Transverse colon (tissue), 4 donors: ENCODE results near the gene MKLN1. TPM values are rescaled to one million over a fixed set of nuclear protein-coding genes. Genes with fewer than 3 reads are reported as not detected.

Experiments
- DNase-seq: peaks from one replicate; pipeline ENCODE4 v3.0.0-alpha.2; 2019
- H3K27ac ChIP-seq, 4 donors: fragments of 200-600 bp; sonication (generic); 2 replicates each; pipeline ENCODE4 v1.5.1; 2016 to 2018; ENCODE audit warnings: inconsistent platforms in 4 of 4
- H3K27me3 ChIP-seq: fragments of 200-600 bp; sonication (generic); 2 replicates; pipeline ENCODE4 v1.5.1; 2017; ENCODE audit warnings: inconsistent platforms
- H3K36me3 ChIP-seq, 4 donors: fragments of 200-600 bp; sonication (generic); 2 replicates each; pipeline ENCODE4 v1.5.1; 2017 to 2019; ENCODE audit warnings: inconsistent platforms in 4 of 4
- H3K4me1 ChIP-seq, 4 donors: fragments of 200-600 bp; sonication (generic); 2 replicates each; pipeline ENCODE4 v1.5.1; 2017 to 2020; ENCODE audit warnings: inconsistent platforms in 4 of 4
- H3K4me3 ChIP-seq, 4 donors: fragments of 200-600 bp; sonication (generic); 1 replicate in 1 of 4; 2 replicates in 3 of 4; pipeline versions ENCODE4 v1.5.1 to v1.6.1; 2017 to 2019; ENCODE audit warnings: inconsistent platforms in 4 of 4
- H3K9me3 ChIP-seq, 2 donors: fragments of 200-600 bp; sonication (generic); 2 replicates each; pipeline ENCODE4 v1.5.1; 2017 to 2019; ENCODE audit warnings: inconsistent platforms in 2 of 2
- EP300 ChIP-seq: sonication (generic); formaldehyde crosslinking; IDR thresholded peaks from one replicate; pipeline ENCODE4 v1.6.1; 2017; ENCODE audit warnings: antibody characterized with exemption, low read depth
- POLR2A ChIP-seq: fragments of 450-650 bp; IDR thresholded peaks from one replicate; pipeline ENCODE4 v1.6.1; 2016; ENCODE audit warnings: antibody characterized with exemption, mild to moderate bottlenecking, moderate library complexity
- POLR2AphosphoS5 ChIP-seq, 3 donors: sonication (generic); formaldehyde crosslinking; IDR thresholded peaks; one replicate each; pipeline ENCODE4 v1.6.1; 2016; ENCODE audit warnings: antibody characterized with exemption in 3 of 3
- WGBS, 2 donors: methylation state at CpG; one replicate each; pipeline ENCODE4 v1.1.5; 2018; ENCODE audit warnings: low coverage in 1 of 2; 5-methylcytosine and 5-hydroxymethylcytosine counted together
- in situ Hi-C, 4 donors: fragments of 200-750 bp; cut with MboI; loops; one replicate each; pipeline versions ENCODE4 v1.15.0 to v1.15.1; 2017; ENCODE audit warnings: low sequenced_read_pairs in 3 of 4, low pct_ligation_motif_present in 1 of 4, low pct_unique_long_range_greater_than_20kb in 1 of 4
- intact Hi-C: fragments of 100-400 bp; cut with DNase I; formaldehyde crosslinking; loops from one replicate; pipeline ENCODE4 v1.15.1; 2023; ENCODE audit warnings: low total_unique reads
- total RNA-seq, 4 donors: library from RNA; depleted of rRNA; stranded (reverse); fragments of >200 nt; gene quantifications; one replicate each; pipeline ENCODE4 v1.1.0, GENCODE V29; 2016
- TF ChIP-seq, protein P1 (sequence below), 5 experiments: fragments of 200-600 bp in 3 of 5; fragments of 450-650 bp in 2 of 5; sonication (generic) in 3 of 5; IDR thresholded peaks; 1 replicate in 2 of 5; 2 replicates in 3 of 5; pipeline ENCODE4 v1.5.1; 2016 to 2017; ENCODE audit warnings: antibody characterized with exemption in 5 of 5, inconsistent platforms in 3 of 5, mild to moderate bottlenecking in 2 of 5, moderate library complexity in 1 of 5

MKLN1 gene
- total RNA-seq, 4 donors from 2014 or later: 30.7 to 87.0 (median 48.6) TPM

DNA sequence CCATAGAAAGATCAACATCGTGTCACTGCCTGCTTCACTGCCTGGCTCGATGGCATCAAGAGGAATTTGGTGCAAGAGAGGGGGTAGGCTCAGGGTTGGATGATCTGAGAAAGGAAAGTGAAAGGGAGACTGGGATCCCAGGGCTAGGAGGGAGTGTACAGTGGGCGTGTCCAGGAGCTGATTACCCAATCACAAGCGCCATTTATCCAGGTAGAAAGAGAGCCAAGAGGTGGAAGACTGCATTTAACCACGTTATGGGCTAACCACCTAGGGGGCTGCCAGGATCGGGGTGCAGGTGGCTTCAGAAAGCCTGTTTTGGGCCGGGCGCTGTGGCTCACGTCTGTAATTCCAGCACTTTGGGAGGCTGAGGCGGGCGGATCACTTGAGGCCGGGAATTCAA is 218.4 kb downstream of the MKLN1 start:
- no peak overlapping the region for H3K27ac ChIP-seq
- intact Hi-C loops: no loop called here
- no peaks in the 10 kb centered on the region for H3K9me3 ChIP-seq
- H3K4me1 ChIP-seq: peaks cover 0 to 10% (median 3%) of the 10 kb centered on the region in 4 donors
- H3K36me3 ChIP-seq: no peaks in the 10 kb centered on the region
- 53 to 74% methylated on average over 2 to 12 of the region's 12 CpGs for WGBS, 2 donors
- no peak overlapping the region for H3K4me3 ChIP-seq
- TF ChIP-seq EP300 (no peak), POLR2AphosphoS5 (IDR thresholded peaks at IDR 0.05) (no peak), POLR2A (no peak)
- TF ChIP-seq, protein P1, sequence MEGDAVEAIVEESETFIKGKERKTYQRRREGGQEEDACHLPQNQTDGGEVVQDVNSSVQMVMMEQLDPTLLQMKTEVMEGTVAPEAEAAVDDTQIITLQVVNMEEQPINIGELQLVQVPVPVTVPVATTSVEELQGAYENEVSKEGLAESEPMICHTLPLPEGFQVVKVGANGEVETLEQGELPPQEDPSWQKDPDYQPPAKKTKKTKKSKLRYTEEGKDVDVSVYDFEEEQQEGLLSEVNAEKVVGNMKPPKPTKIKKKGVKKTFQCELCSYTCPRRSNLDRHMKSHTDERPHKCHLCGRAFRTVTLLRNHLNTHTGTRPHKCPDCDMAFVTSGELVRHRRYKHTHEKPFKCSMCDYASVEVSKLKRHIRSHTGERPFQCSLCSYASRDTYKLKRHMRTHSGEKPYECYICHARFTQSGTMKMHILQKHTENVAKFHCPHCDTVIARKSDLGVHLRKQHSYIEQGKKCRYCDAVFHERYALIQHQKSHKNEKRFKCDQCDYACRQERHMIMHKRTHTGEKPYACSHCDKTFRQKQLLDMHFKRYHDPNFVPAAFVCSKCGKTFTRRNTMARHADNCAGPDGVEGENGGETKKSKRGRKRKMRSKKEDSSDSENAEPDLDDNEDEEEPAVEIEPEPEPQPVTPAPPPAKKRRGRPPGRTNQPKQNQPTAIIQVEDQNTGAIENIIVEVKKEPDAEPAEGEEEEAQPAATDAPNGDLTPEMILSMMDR (IDR thresholded peaks at IDR 0.05): no peak
- in situ Hi-C loops: no loop called here
- DNase-seq: peak; percentile 29
- H3K27me3 ChIP-seq: no peaks in the 10 kb centered on the region

Other genes with a start within 250 kb of the MKLN1 start
- gene PODXL, start 228.8 kb downstream of the MKLN1 start, total RNA-seq: 10 to 100 TPM; 11.7 to 25.8 (median 16.1) TPM